ENCODE measurements around the gene EXOC2.

EXOC2 gene

GRCh38 chr6:527989-528673 is 164.8 kb downstream of the EXOC2 start:
- DNase-seq (ENCODE audit: low read depth): no peak

GRCh38 chr6:524803-525202 is 168.1 kb downstream of the EXOC2 start:
- DNase-seq (ENCODE audit: low read depth): no peak

GRCh38 chr6:520820-521219 is 172.1 kb downstream of the EXOC2 start:
- DNase-seq (ENCODE audit: low read depth): no peak

GRCh38 chr6:518218-518617 is 174.7 kb downstream of the EXOC2 start:
- DNase-seq (ENCODE audit: low read depth): no peak

DNA sequence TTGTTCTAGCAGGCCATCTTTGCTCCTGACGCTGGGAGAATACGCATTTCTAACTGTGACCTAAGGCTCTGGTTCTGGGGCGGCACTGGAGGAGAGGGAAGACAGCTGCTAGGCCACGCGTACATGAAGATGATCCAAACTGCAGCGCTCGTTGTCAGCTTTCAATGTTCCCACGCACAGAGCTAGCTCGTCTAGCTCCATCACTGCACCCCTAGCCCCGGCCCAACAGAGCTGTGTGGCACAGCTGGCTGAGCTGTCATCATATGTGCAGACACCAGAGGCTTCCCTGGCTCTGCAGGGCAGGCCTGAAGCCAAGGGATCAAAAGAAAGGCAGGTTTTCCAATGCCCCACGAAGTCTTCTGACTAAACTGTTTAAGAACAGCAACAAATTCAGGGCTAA is 176.7 kb downstream of the EXOC2 start:
- no peak for DNase-seq (ENCODE audit: low read depth)

GRCh38 chr6:515267-515666 is 177.7 kb downstream of the EXOC2 start:
- DNase-seq (ENCODE audit: low read depth): no peak

GRCh38 chr6:514396-514978 is 178.5 kb downstream of the EXOC2 start:
- DNase-seq (ENCODE audit: low read depth): no peak

DNA sequence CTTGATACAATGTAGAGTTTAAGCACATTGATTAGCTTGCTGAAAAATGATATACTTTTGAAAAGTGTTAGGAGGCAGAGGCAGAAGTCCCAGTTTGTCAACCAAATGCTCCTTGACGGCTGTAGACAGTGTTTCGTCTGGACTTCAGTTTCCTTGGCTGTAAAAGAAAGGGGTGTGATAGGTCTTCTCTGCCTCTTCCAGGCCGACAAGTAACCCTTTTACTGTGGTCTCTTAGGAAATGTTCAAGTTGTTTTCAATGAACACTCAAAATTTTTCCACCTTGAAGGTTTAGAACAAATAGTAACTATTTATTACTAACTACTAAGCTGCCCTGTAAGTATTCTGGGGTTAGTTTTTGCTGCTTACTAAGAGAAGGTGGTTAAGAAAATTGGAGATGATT is 179.0 kb downstream of the EXOC2 start:
- no peak for DNase-seq (ENCODE audit: low read depth)

DNA sequence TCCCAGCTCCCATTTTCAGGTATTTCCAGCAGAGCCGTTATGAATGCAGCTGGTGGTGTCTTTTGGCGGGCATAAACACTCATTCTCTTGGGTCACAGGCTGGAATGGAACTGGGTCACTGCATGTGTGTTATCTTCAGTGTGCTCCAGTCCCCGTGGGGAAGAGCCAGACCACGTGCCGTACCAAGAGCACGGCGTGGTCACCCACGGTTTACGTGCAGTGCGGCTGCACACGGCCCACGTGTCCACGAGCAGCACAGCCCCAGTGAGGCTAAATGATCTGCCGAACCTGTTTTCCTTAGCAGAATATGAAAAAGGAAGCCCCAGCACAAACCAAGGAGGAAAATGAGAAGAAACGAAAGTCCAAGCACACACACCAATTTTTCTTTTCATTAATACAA is 179.9 kb downstream of the EXOC2 start:
- no peak for DNase-seq (ENCODE audit: low read depth)

- DNase-seq (ENCODE audit: low read depth): no peak
Observed at GRCh38 chr6:511488-512137, 181.3 kb downstream of the EXOC2 start.

- no peak for DNase-seq (ENCODE audit: low read depth)
Observed at GRCh38 chr6:509676-510075, 183.3 kb downstream of the EXOC2 start.

GRCh38 chr6:508614-509013 is 184.3 kb downstream of the EXOC2 start:
- no peak for DNase-seq (ENCODE audit: low read depth)

- no peak for DNase-seq (ENCODE audit: low read depth)
Observed at GRCh38 chr6:508006-508405, 184.9 kb downstream of the EXOC2 start.

DNA sequence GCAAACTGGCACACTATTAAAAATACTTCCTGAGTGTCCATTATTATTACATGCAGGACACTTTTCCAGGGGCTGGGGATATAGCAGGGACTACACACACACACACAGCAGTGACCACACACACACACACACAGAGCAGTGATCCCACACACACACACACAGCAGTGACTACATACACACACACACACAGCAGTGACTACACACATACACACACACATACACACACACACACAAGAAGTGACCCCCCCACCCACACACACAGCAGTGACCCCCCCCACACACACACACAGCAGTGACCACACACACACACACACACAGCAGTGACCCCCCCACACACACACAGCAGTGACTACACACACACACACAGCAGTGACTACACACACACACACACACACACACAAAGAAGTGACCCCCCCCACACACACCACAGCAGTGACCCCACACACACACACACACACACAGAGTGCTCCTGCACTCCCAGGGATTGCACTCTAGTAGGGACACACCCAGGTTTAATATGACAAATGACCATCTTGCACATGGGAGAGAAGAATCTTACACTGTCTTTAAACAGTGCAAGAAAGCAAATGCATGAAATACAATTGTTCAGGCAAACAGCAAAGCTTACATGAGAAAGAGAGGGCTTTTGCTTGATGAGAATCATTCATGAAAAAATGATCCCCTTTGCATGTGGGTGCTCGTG is 185.9 kb downstream of the EXOC2 start:
- no peak for DNase-seq (ENCODE audit: low read depth)

DNA sequence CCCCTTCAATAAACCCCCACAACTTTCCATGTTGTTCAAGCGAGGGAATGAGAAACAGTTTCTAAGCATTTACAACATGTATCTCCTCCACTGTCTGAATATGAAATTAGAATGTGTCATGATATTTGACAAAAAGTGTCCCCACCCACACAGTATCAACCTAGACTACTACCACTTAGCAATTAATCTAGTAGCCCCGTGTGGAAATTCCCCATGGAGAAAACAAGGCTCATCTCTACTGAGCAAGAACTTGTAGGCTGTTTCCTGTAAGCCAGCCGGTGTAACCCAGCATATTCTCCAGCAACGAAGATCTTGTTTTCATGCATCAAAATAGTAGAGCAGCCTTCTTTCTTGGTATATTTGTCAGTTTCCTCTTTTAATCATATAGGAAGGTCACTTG is 186.4 kb downstream of the EXOC2 start:
- DNase-seq (ENCODE audit: low read depth): peak; percentile 27

- no peak for DNase-seq (ENCODE audit: low read depth)
Observed at GRCh38 chr6:505374-505773, 187.6 kb downstream of the EXOC2 start.

DNA sequence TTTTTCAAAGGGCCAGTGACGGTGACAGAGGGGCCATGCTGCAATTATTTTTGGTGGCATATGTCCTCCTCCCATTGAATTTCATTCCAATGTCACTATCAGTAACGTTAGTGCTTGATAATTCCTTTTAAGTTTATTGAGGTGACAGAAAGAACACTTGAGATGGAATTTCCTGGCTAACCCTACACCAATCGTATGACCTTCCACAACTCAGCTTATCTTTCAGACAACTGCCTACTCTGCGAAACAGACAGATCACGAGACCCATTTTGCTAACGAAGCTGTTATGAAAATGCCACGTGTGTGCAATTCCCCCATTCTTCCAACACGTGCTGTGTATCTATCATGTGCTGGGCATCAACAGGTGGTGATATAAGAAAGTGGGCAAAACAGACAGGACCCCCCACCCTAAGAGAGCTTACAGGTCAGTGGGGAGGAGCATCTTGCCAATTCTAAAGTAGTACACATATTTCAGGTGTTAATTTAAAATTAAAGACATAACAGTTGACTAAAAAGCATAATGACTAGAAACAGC is 188.4 kb downstream of the EXOC2 start:
- DNase-seq (ENCODE audit: low read depth): no peak

- no peak for DNase-seq (ENCODE audit: low read depth)
Observed at GRCh38 chr6:503610-504362, 189.2 kb downstream of the EXOC2 start.

DNA sequence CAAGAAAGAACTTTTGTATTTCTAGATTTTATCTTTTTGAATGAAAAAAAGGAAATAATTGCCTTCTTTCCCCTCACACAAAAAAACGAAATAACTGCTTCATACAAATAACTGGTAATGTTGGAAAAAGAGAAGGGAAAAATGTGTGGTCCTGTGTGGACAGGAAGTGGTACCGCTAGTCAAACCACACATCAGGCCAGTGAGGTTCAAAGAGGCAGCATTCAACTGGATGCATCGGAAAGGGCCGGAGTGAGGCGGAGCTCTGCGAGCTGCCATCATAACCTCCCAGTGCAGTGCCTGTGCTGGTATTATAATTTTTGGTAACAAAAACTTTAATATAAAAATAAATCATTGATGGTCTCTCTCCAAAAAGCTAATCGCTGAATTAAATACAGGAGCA is 190.2 kb downstream of the EXOC2 start:
- DNase-seq (ENCODE audit: low read depth): no peak

- peak; percentile 33 for DNase-seq (ENCODE audit: low read depth)
Observed at GRCh38 chr6:501891-502601, 190.9 kb downstream of the EXOC2 start.

DNA sequence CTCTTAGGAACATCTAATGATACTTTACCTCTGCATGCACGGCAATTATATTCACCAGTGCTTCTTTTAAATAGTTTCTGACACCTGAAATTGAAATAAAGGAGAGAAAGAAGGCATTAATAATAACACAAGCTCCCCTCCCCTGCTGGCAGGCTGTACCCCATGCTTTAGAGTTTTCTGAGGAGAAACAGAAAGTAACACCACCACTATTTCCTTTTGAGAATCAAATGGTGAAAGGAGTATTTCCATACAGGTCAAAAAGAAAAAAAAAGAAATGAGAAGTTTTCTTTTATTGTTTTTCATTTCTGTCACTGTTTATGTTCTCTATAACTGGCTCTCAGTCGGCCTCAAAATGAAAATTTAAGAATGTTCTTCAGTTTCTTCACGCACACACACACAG is 193.3 kb downstream of the EXOC2 start:
- DNase-seq (ENCODE audit: low read depth): no peak

All from activated gamma-delta T cell treated with anti-CD3 and anti-CD28 coated beads, Interleukin-2, amount 50 U/mL, for 16 hours (primary cell).